Liver (tissue), 9 donors: ENCODE results near the gene GFRA1. TPM values are rescaled to one million over a fixed set of nuclear protein-coding genes. Genes with fewer than 3 reads are reported as not detected.

Experiments used
- DNase-seq: peaks from one replicate; pipeline ENCODE4 v3.0.0-alpha.2; 2017; ENCODE audit warnings: low spot score
- H3K27ac ChIP-seq, 2 donors: one replicate each; pipeline ENCODE4 v1.7.0; 2013; ENCODE audit warnings: inconsistent platforms in 2 of 2, low read length in 2 of 2, control low read depth in 1 of 2, low read depth in 1 of 2, mild to moderate bottlenecking in 1 of 2
- H3K27me3 ChIP-seq, 4 donors: one replicate each; pipeline versions ENCODE4 v1.6.1 to v1.7.0; 2013; ENCODE audit warnings: low read length in 3 of 4, inconsistent platforms in 1 of 4, mild to moderate bottlenecking in 1 of 4, moderate library complexity in 1 of 4; ENCODE audit not compliant: control insufficient read depth in 4 of 4, insufficient read depth in 4 of 4
- H3K36me3 ChIP-seq, 4 donors: one replicate each; pipeline versions ENCODE4 v1.6.1 to v1.7.0; 2013; ENCODE audit warnings: low read length in 3 of 4, mild to moderate bottlenecking in 3 of 4, low read depth in 1 of 4, moderate library complexity in 1 of 4; ENCODE audit not compliant: control insufficient read depth in 4 of 4, insufficient read depth in 3 of 4
- H3K4me1 ChIP-seq, 4 donors: one replicate each; pipeline versions ENCODE4 v1.6.1 to v1.7.0; 2013; ENCODE audit warnings: low read length in 3 of 4, mild to moderate bottlenecking in 3 of 4, moderate library complexity in 1 of 4; ENCODE audit not compliant: control insufficient read depth in 4 of 4, insufficient read depth in 4 of 4
- H3K4me3 ChIP-seq, 3 donors: one replicate each; pipeline versions ENCODE4 v1.6.1 to v1.7.0; 2013; ENCODE audit warnings: low read length in 3 of 3, control low read depth in 1 of 3, low read depth in 1 of 3, mild to moderate bottlenecking in 1 of 3
- H3K9ac ChIP-seq, 2 donors: one replicate each; pipeline ENCODE4 v1.7.0; 2013; ENCODE audit warnings: low read length in 2 of 2, mild to moderate bottlenecking in 2 of 2, moderate library complexity in 2 of 2, control low read depth in 1 of 2, low read depth in 1 of 2
- H3K9me3 ChIP-seq, 4 donors: one replicate each; pipeline versions ENCODE4 v1.6.1 to v1.7.0; 2013; ENCODE audit warnings: low read length in 3 of 4; ENCODE audit not compliant: control insufficient read depth in 4 of 4
- ATF3 ChIP-seq: IDR thresholded peaks from 2 replicates; pipeline ENCODE4 v1.6.1; 2016; ENCODE audit warnings: antibody characterized with exemption
- CTCF ChIP-seq: fragments of 150-350 bp; IDR thresholded peaks from 2 replicates; pipeline ENCODE4 v1.5.1; 2017; ENCODE audit warnings: improper control_type of control experiment, low read depth, low read length; ENCODE audit not compliant: missing input control
- EGR1 ChIP-seq, 2 donors: IDR thresholded peaks; 2 replicates each; pipeline ENCODE4 v1.6.1; 2016 to 2018; ENCODE audit warnings: antibody characterized with exemption in 2 of 2, low read depth in 2 of 2
- FOXA1 ChIP-seq: IDR thresholded peaks from 2 replicates; pipeline ENCODE4 v1.6.1; 2016; ENCODE audit warnings: antibody characterized with exemption
- FOXA2 ChIP-seq: IDR thresholded peaks from 2 replicates; pipeline ENCODE4 v1.6.1; 2016; ENCODE audit warnings: antibody characterized with exemption
- GABPA ChIP-seq, 2 donors: IDR thresholded peaks in 1 of 2; conservative IDR thresholded peaks in 1 of 2; 2 replicates each; pipeline ENCODE4 v1.6.1; 2016; ENCODE audit warnings: antibody characterized with exemption in 2 of 2, mild to moderate bottlenecking in 1 of 2, moderate library complexity in 1 of 2
- HNF4A ChIP-seq, 2 donors: conservative IDR thresholded peaks; 2 replicates each; pipeline ENCODE4 v1.6.1; 2016; ENCODE audit warnings: antibody characterized with exemption in 2 of 2, mild to moderate bottlenecking in 2 of 2
- HNF4G ChIP-seq: IDR thresholded peaks from 2 replicates; pipeline ENCODE4 v1.6.1; 2016; ENCODE audit warnings: antibody characterized with exemption
- JUND ChIP-seq, 2 donors: IDR thresholded peaks; 2 replicates each; pipeline ENCODE4 v1.6.1; 2016; ENCODE audit warnings: antibody characterized with exemption in 2 of 2
- MAX ChIP-seq: IDR thresholded peaks from 2 replicates; pipeline ENCODE4 v1.6.1; 2016; ENCODE audit warnings: antibody characterized with exemption
- NR2F2 ChIP-seq: IDR thresholded peaks from 2 replicates; pipeline ENCODE4 v1.6.1; 2016; ENCODE audit warnings: antibody characterized with exemption
- RAD21 ChIP-seq, 2 donors: IDR thresholded peaks; 2 replicates each; pipeline ENCODE4 v1.6.1; 2016; ENCODE audit warnings: antibody characterized with exemption in 2 of 2, mild to moderate bottlenecking in 2 of 2
- RXRA ChIP-seq, 2 donors: IDR thresholded peaks; 2 replicates each; pipeline ENCODE4 v1.6.1; 2017 to 2018; ENCODE audit warnings: antibody characterized with exemption in 2 of 2, mild to moderate bottlenecking in 1 of 2
- SP1 ChIP-seq: IDR thresholded peaks from 2 replicates; pipeline ENCODE4 v1.6.1; 2018; ENCODE audit warnings: antibody characterized with exemption, mild to moderate bottlenecking
- TAF1 ChIP-seq: conservative IDR thresholded peaks from 2 replicates; pipeline ENCODE4 v1.6.1; 2016; ENCODE audit warnings: antibody characterized with exemption, mild to moderate bottlenecking
- YY1 ChIP-seq: IDR thresholded peaks from 2 replicates; pipeline ENCODE4 v1.6.1; 2016; ENCODE audit warnings: antibody characterized with exemption, mild to moderate bottlenecking
- WGBS: extraction: QIAGEN DNeasy Blood & Tissue Kit; methylation state at CpG from one replicate; pipeline ENCODE4 v1.1.7; 2013; 5-methylcytosine and 5-hydroxymethylcytosine counted together
- polyA plus RNA-seq, 2 donors: library from polyadenylated mRNA; stranded (reverse) in 1 of 2; unstranded in 1 of 2; fragments of 200-250 nt in 1 of 2; fragments of >200 nt in 1 of 2; fragmentation: Nextera tagmentation in 1 of 2; extraction: Ambion mirVana in 1 of 2; gene quantifications; one replicate each; pipeline versions ENCODE4 v1.2.1 to v1.2.3, GENCODE V29; 2013 to 2015
- total RNA-seq, 2 donors: library from RNA; depleted of rRNA; stranded (reverse); fragments of >200 nt; gene quantifications; one replicate each; pipeline ENCODE4 v1.2.3, GENCODE V29; 2014
- TF ChIP-seq, protein P1 (sequence below): IDR thresholded peaks from 2 replicates; pipeline ENCODE4 v1.6.1; 2016; ENCODE audit warnings: antibody characterized with exemption
- TF ChIP-seq, protein P2 (sequence below): IDR thresholded peaks from 2 replicates; pipeline ENCODE4 v1.6.1; 2016; ENCODE audit warnings: antibody characterized with exemption, mild to moderate bottlenecking
- donor health status: healthy.
- donor health status: healthy.
- donor health status: healthy.
- donor health status: healthy.
- donor health status: healthy.

The GFRA1 gene
- total and polyA plus RNA-seq, 4 donors = 14.2 to 53.6 (median 17.8) TPM

- H3K4me3 ChIP-seq = no peak overlapping the region
- no peak for DNase-seq
- TF ChIP-seq EGR1 (IDR thresholded peaks at IDR 0.05; ENCODE audit: low read depth in 2 of 2) = no peak
- no peak for TF ChIP-seq TAF1
- TF ChIP-seq SP1 = no peak
- TF ChIP-seq RAD21 (IDR thresholded peaks at IDR 0.05) = no peak
- TF ChIP-seq ATF3 = no peak
- no peak for TF ChIP-seq HNF4A (conservative IDR thresholded peaks at IDR 0.05)
- no peak for TF ChIP-seq MAX
- no peak for TF ChIP-seq HNF4G
- no peak for TF ChIP-seq NR2F2
- TF ChIP-seq RXRA (IDR thresholded peaks at IDR 0.05) = no peak
- no peak for TF ChIP-seq FOXA1
- TF ChIP-seq, protein P1, sequence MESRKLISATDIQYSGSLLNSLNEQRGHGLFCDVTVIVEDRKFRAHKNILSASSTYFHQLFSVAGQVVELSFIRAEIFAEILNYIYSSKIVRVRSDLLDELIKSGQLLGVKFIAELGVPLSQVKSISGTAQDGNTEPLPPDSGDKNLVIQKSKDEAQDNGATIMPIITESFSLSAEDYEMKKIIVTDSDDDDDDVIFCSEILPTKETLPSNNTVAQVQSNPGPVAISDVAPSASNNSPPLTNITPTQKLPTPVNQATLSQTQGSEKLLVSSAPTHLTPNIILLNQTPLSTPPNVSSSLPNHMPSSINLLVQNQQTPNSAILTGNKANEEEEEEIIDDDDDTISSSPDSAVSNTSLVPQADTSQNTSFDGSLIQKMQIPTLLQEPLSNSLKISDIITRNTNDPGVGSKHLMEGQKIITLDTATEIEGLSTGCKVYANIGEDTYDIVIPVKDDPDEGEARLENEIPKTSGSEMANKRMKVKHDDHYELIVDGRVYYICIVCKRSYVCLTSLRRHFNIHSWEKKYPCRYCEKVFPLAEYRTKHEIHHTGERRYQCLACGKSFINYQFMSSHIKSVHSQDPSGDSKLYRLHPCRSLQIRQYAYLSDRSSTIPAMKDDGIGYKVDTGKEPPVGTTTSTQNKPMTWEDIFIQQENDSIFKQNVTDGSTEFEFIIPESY = no peak
- TF ChIP-seq GABPA (IDR thresholded peaks at IDR 0.05 in 1 of 2, conservative IDR thresholded peaks at IDR 0.05 in 1 of 2) = no peak
- TF ChIP-seq CTCF = no peak
- no peak for TF ChIP-seq JUND (IDR thresholded peaks at IDR 0.05)
These were observed 19.5 kb upstream of the GFRA1 start for GRCh38 chr10:116292493-116292892.

GRCh38 chr10:116289652-116290051, 16.6 kb upstream of the GFRA1 start:
- no peak for DNase-seq
- Histone ChIP-seq H3K27ac (no peak overlapping the region), H3K4me1 (no peaks in the 10 kb centered on the region), H3K36me3 (no peaks in the 10 kb centered on the region), H3K27me3 (no peaks in the 10 kb centered on the region), H3K9me3 (no peaks in the 10 kb centered on the region), H3K4me3 (no peak overlapping the region), H3K9ac (no peak overlapping the region)
- TF ChIP-seq YY1 = no peak
- TF ChIP-seq SP1 = no peak
- TF ChIP-seq, protein P2, sequence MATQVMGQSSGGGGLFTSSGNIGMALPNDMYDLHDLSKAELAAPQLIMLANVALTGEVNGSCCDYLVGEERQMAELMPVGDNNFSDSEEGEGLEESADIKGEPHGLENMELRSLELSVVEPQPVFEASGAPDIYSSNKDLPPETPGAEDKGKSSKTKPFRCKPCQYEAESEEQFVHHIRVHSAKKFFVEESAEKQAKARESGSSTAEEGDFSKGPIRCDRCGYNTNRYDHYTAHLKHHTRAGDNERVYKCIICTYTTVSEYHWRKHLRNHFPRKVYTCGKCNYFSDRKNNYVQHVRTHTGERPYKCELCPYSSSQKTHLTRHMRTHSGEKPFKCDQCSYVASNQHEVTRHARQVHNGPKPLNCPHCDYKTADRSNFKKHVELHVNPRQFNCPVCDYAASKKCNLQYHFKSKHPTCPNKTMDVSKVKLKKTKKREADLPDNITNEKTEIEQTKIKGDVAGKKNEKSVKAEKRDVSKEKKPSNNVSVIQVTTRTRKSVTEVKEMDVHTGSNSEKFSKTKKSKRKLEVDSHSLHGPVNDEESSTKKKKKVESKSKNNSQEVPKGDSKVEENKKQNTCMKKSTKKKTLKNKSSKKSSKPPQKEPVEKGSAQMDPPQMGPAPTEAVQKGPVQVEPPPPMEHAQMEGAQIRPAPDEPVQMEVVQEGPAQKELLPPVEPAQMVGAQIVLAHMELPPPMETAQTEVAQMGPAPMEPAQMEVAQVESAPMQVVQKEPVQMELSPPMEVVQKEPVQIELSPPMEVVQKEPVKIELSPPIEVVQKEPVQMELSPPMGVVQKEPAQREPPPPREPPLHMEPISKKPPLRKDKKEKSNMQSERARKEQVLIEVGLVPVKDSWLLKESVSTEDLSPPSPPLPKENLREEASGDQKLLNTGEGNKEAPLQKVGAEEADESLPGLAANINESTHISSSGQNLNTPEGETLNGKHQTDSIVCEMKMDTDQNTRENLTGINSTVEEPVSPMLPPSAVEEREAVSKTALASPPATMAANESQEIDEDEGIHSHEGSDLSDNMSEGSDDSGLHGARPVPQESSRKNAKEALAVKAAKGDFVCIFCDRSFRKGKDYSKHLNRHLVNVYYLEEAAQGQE = no peak
- TF ChIP-seq CTCF = no peak
- no peak for TF ChIP-seq FOXA2
- TF ChIP-seq FOXA1 = no peak
- TF ChIP-seq ATF3 = no peak
- 35% methylated on average over 1 of the region's 1 CpG for WGBS

More at GRCh38 chr10:116292493-116292892, 19.5 kb upstream of the GFRA1 start:
- Histone ChIP-seq H3K36me3 (no peaks in the 10 kb centered on the region), H3K27ac (no peak overlapping the region), H3K9me3 (no peaks in the 10 kb centered on the region), H3K27me3 (no peaks in the 10 kb centered on the region), H3K4me1 (no peaks in the 10 kb centered on the region), H3K9ac (no peak overlapping the region)
